Kidney epithelial cell (primary cell): ENCODE data around the gene GPC3. TPM values are rescaled to one million over a fixed set of nuclear protein-coding genes. Genes with fewer than 3 reads are reported as not detected.

Experiments
- DNase-seq: peaks from one replicate; pipeline ENCODE4 v3.0.0-alpha.2; 2010; ENCODE audit warnings: low read depth
- H3K27me3 ChIP-seq: 2 replicates; pipeline ENCODE4 v1.6.0; 2011; ENCODE audit warnings: low read length; ENCODE audit not compliant: control insufficient read depth, insufficient read depth
- H3K36me3 ChIP-seq: 2 replicates; pipeline ENCODE4 v1.5.1; 2011; ENCODE audit warnings: low read length; ENCODE audit not compliant: control insufficient read depth, insufficient read depth
- H3K4me3 ChIP-seq: 2 replicates; pipeline ENCODE4 v1.5.1; 2011; ENCODE audit warnings: low read depth, mild to moderate bottlenecking, control low read depth, low read length
- CTCF ChIP-seq: IDR thresholded peaks from 2 replicates; pipeline ENCODE4 v1.5.1; 2011; ENCODE audit warnings: mild to moderate bottlenecking, moderate library complexity, low read length, control low read depth, inconsistent platforms; ENCODE audit not compliant: insufficient read depth, poor library complexity, severe bottlenecking
- total RNA-seq: library from RNA; depleted of rRNA; stranded (reverse); fragments of >200 nt; gene quantifications from 2 replicates; pipeline ENCODE4 v1.2.3, GENCODE V29; 2015

GPC3 gene
- total RNA-seq, 1 donor from 2014 or later, result 14.5 TPM

DNA sequence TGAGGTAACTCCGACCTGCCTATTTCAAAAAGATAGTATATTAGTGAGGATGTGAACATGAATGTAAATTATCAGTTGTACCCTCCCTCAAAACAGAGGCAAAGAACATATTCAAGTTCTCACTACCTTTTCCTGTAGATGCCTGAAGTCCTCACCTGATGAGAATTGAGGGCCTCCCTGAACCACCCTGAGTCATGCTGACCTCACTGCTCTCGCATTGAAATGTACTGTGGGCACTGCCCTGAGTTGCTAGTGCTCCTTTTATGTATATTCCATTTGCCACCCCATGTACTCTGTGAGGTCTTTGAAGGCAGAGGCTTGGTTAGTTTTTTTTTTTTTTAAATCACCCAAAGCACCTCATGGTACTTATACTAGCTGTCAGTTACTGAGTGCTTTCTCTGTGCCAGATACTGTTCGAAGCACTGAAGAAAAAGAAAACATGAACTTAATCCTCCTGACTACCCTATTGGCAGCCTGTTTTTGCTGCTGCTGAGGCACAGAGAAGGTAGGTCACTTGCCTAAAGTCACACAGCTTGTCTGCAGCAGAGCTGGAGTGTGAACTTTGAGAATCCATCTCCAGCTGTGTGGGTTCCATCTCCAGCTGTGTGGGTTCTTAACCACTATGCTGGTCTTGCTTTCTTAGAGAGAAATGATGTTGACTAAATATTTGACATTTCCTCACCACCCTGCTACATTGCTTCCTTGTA is 317.0 kb downstream of the GPC3 start:
- no peak overlapping the region for H3K4me3 ChIP-seq
- TF ChIP-seq CTCF, result no peak
- H3K27me3 ChIP-seq, result no peaks in the 10 kb centered on the region
- H3K36me3 ChIP-seq, result no peaks in the 10 kb centered on the region
- DNase-seq, result no peak

GRCh38 chrX:133666256-133666655 is 319.1 kb downstream of the GPC3 start:
- H3K36me3 ChIP-seq, result no peaks in the 10 kb centered on the region
- no peak for DNase-seq
- no peaks in the 10 kb centered on the region for H3K27me3 ChIP-seq
- H3K4me3 ChIP-seq, result no peak overlapping the region
- no peak for TF ChIP-seq CTCF

GRCh38 chrX:133661962-133662839 is 323.2 kb downstream of the GPC3 start:
- TF ChIP-seq CTCF, result no peak
- no peaks in the 10 kb centered on the region for H3K27me3 ChIP-seq
- H3K36me3 ChIP-seq, result no peaks in the 10 kb centered on the region
- no peak for DNase-seq
- no peak overlapping the region for H3K4me3 ChIP-seq

GRCh38 chrX:133660281-133660680 is 325.1 kb downstream of the GPC3 start:
- Histone ChIP-seq H3K27me3 (no peaks in the 10 kb centered on the region), H3K4me3 (no peak overlapping the region), H3K36me3 (no peaks in the 10 kb centered on the region)
- DNase-seq, result no peak
- no peak for TF ChIP-seq CTCF

DNA sequence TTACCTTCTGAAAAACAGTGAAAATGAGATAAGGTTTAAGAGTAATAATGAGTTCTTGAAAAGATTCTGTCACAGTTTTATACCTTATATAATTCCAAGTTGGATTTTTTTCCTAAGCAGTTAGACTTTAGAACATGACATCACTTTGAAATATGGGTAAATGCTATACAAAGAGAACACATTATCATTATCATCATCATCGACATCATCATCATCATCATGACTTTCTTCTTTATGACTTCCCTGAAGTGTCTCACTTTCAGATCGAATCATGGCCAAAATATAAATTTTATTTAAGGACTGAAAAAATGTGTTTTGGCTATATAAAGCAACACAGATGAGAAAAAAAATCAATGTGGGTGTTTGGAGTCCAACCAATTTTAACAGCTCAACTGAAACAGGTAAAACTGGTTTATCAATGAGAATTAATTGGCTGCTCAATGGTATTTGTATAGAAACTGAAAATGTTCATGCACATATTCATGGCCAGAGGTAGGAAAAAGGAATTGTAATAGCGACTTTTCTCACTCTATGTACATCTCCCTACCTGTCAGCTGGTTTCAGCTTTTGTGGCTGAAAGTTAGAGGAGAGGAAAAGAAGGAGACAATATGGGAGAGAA is 327.0 kb downstream of the GPC3 start:
- Histone ChIP-seq H3K27me3 (no peaks in the 10 kb centered on the region), H3K4me3 (no peak overlapping the region), H3K36me3 (no peaks in the 10 kb centered on the region)
- no peak for DNase-seq
- TF ChIP-seq CTCF, result no peak
